NCI-H2029 treated with DMSO at 0.1 percent for 48 hours (cell line): Measurements from ENCODE around the gene GRIK1.
A peak's percentile ranks its signal among the peaks of the same experiment; 100 is the strongest.

Experiments used
- DNase-seq: peaks from one replicate; lab custom pipeline; 2025; lab: John Stamatoyannopoulos, UW

GRIK1 gene

DNA sequence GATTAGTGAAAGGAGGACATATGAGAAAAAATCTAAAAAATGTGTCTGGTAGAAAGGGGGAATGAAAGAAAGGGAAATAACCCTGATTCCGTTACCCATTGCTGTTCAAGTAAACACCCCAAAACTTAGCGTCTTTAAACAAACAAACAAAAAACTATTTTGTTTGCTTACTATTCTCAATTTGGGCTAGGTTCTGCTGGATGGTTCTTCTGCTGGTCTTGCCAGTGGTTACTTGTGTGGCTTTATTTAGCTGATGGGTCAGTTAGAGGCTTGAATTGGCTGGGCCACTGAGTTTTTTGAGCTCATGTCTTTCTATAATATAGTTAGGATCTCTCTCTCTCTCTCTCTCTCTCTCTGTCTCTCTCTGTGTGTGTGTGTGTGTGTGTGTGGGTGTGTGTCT lies 112.1 kb downstream of the GRIK1 start:
- no peak for DNase-seq

DNA sequence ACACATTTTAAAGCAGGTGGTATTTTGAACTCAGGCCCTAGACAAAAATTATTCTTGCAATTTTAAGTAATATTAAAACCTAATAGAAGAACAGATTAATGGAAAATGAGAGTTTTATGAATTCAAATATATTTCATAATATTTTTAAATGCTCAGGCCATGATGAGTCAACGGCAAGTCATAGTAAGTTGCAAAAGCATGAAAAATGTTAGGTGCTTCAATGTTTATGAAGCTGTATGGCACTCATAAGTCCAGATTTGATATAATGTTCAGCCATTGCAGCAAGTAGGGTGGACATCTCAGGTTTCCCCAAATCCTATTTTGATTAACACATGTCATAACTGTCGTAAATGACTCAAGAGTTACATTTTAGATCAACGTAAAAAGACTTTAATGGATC lies 112.6 kb downstream of the GRIK1 start:
- no peak for DNase-seq

DNA sequence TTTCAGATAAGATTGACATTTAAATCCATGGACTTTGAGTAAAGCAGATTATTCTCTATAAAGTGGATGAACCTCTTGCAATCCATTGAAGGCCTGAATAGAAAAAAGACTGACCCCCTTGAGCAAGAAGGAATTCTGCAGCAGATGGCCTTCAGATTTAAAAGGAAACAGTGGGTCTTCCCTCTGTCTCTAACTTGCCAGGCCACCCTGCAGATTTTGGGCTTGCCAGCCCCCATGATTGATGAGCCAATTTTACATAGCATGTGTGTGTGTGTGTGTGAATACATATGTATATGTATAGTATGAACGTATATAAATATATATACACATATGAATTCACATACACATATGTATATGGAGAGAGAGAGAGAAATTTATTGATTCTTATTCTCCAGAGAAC lies 113.4 kb downstream of the GRIK1 start:
- no peak for DNase-seq

DNA sequence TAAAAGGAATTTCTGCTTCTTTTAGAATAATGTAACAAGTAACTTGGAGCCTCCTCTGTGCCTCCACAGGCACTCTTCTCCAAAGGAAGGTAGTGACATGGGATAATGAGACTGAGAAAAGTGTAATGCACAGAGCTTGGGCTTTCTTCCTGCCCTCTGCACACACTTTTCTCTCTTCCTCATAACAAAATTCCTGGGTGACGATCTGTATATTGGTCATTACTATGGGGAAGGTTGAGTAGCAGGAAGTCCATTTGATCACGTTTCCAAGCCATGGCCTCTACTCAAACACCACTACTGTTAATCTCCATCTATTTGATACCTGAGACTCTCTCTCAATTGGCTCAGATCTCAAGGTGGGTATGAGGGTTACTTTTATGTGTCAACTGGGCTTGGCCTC lies 113.9 kb downstream of the GRIK1 start:
- DNase-seq, result no peak

DNA sequence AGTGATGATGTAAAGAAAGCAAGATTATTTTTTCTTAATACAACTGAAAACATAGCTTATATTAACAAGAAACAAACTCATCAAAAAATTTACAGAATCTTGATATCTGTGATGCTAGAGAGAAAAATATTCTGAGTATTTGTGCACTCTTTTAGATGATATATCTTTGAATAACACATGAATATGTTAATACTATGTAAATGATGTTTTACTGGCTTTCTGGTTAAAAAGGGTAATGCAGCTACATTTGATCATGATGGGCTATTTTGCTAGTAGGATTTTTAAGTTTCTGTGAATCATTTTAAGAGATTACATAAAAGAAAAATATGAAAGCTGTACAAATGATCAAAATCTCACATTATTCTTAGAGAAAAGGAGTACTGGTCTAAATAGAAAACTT lies 114.5 kb downstream of the GRIK1 start:
- no peak for DNase-seq

DNA sequence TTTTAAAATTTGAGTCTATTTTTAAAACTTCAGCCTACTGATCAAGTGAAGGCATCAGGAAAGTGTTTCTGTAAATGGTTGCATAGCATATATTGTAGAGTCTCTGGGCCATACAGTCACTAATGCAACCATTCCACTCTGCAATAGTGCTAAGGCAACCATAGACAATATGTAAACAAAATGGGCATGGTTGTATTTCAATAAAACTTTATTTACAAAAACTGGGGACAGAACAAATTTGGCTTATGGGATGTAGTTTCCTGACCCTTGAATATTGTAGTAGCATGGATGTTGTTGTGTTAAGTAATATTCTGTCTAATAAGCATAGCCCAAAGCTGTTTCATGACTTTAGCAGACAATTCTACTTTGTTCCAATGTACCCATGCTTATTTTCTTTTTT lies 117.7 kb downstream of the GRIK1 start:
- no peak for DNase-seq

DNA sequence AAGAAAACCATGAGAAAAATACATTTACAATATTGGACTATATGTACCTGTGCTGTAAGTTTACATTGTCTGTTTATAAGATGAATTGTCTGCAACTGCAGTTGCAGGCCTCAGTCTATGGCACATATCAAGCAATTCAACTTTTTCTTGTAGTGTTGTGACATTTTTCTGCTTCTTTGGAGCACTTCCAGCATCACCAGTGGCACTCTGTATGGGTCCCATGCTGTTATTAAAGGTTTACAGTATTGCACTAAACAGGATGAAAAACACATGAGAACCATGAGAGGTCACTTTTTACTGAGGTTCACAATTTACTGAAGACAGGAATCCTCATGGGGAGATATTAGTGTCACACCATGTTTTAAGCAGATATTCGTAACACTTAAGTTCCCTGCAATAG lies 118.6 kb downstream of the GRIK1 start:
- no peak for DNase-seq

DNA sequence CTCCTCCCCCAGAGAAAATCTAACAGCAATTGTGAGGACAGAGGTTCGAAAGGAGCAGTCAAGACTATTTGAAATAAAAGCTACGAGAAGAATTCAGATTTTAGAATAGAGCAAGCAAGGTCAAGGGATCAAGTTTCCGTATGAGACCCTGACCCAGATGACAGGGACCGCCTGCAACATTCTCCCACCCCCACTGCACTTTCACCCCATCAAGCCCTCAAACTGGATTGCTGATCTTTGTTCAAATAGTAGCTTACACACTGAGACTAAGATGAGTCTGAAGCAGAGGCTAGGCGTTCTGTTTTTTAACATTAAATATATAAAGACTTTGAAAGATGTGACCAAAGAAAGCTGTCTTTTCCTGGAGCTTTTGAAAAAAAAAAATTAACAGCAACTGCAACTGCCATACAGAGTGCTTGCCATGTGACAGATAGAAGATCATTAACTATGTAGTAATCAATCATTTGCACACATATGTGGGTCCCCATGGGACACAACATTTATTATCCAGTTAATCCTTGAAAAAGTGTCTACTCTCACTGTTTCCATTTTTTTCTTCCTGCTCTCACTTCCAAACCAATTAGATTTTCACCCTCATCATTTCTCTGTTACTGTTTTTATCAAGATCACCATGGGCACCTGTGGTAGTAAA lies 120.0 kb downstream of the GRIK1 start:
- DNase-seq, result no peak

DNA sequence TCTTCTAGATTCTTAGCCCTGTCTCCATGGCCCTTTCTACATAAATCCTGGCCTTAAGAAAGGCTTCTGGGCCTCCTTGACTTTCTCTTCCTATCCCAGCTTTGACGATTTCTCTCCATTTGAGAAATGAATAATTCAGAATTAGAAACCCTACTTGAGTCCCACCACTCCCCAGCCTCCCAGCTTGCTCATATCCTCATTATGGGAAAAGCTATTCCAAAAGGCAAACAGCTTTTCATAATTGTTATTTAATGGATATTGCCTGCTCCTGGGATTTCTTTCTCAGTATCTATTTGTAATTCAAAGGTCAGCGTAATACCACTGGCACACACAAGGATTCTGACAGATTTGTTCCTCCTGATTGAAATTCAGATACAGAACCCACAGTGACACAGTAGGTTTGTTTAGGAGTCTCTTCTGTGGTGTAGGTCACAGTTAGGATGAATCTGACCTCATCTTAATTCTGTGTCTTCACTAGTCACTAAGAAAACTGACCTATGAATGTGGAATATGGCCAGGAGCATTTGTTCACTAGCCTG lies 121.3 kb downstream of the GRIK1 start:
- DNase-seq, result no peak

DNA sequence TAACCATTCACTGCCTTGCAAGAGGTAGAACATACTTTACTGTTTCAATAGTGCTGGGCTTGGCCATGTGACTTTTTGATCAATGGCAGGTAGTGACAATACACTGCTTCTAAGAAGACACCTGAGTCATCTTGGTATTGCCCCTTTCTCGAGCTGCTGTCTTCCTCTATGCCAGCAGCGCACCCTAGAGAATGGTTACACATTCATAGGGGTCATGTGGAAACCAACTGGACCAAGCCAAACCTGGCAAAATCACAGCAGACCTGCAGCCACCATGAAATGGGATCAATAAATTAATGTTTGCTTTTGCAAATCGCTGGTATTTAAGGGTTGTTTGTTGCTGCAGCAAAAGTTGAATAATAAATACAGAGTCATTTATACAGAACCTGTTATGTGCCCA lies 122.3 kb downstream of the GRIK1 start:
- DNase-seq, result no peak

DNA sequence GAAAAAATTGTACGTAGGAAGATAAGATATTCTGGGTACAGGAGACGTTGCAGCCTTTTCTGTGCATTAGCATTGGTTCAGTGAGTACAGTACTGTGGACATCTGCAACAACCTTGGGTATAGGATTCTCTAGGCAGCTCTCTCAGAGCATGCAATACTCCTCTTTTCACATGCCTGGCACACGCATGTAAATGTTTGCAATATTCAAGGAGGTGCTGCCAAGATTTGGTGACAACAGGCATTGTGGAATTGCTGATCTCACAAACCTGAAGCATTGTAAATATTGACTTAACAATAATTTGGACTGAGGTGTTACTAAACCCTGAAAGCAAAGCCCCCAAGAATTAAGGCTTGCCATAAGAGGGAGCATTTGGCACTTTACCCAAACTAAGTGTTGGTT lies 126.8 kb downstream of the GRIK1 start:
- peak; percentile 76 for DNase-seq

DNA sequence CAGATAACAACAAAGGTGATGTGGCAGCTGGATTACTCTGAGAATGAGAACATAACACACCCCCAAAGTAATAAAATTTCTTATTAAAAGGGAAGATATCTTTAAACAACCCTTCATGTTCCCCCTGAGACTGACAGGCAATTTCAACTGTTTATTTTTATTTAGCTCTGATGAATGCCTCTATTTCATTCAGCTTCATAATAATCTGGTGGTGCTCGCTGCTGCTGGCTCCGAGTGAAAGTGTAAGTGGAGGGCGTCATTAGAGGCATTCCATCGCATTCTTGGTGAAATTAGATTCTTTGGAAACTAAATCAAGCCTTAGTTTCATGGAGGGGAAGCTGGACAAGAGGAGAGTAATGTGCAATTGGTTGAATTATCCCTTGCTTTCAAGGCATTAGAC lies 128.9 kb downstream of the GRIK1 start:
- no peak for DNase-seq

DNA sequence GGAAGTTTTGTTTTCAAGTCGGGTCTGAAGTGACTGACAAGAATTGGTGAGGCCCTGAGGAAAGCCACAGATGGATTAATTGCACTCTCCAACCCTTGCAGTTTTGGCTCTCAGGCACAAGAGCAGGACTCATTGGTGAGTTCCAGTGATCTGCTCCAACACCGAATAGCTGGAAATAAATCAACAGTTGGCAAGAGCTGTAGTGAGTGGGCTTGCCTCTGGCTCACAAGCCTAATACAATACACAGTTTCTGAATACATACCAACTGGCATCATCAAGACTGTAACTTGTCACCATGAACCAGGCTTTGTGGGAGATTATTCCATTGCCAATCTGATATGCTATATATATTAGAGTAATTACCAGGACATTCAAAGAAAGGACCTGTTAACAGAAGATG lies 131.6 kb downstream of the GRIK1 start:
- DNase-seq, result no peak

DNA sequence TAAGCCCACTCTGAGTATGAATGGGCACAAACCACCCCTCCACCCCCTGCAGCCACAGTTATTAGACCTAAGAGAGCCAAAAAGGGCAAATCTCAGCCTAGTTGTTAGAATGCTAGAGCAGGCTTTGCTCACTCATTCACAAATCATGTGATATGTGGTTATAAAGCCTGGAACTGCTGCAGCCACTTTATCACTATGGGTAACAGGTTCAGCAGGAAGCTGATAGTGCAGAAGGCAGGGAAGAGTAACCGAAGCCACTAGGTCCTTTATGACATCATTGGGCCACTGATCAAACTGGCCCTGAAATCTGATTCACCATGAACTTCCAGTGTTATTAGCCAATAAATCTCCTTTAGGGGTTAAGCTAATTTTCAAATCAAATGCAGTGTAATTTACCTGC lies 134.7 kb downstream of the GRIK1 start:
- peak; percentile 17 for DNase-seq

DNA sequence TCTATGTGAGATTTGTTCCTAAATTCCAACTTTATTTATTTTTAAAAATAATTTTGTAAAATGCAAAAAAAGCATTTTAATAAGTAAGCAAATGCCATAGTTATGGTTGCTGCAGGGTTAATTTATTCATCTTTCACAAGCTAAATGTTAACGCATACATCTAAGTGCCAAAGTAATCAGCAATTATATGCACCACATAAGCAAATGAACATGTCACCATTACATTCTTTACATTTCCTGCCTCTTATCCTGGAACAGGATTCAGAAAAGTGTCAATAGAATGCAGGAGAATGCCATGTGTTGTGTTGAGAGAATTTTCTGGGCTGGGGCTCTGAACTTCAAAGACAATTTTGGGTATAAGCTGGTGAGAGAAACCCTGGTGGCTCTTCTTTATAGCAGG lies 136.6 kb downstream of the GRIK1 start:
- DNase-seq, result no peak

DNA sequence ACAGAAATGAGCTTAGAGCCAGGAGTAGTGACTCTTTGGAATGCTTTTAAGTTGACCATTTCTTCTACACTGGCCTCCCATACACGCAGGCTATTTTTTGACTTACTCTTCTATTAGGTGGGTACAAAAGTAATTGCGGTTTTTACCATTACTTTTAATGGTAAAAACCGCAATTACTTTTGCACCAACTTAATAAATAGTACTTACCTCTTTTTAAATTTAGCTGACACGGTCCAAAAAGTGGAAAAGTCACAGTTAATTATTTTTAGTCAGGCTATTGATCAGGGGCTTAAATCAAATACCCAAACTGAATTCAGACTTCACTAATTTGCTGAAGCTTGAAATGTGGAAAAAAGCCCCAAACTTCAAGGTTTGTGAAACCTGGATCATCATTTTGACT lies 138.7 kb downstream of the GRIK1 start:
- DNase-seq, result no peak

DNA sequence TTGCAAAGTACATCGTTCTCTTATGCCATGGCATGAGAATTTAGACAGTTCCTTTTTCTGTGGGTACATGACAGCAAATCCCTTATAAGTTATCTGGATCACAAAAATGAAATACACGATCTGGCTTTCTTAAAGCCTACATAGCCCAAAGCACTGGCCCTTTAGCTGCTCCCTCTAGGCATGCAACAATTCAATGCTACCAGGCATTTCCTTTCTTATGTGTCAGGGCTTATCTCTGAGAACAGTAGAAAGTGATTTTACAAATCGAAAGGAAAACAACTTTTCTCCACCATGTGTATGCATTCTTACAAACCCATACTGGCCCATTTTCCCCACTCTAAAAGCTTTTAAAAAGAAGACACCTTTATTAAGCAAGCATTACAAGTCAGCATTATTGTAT lies 139.7 kb downstream of the GRIK1 start:
- DNase-seq, result no peak

DNA sequence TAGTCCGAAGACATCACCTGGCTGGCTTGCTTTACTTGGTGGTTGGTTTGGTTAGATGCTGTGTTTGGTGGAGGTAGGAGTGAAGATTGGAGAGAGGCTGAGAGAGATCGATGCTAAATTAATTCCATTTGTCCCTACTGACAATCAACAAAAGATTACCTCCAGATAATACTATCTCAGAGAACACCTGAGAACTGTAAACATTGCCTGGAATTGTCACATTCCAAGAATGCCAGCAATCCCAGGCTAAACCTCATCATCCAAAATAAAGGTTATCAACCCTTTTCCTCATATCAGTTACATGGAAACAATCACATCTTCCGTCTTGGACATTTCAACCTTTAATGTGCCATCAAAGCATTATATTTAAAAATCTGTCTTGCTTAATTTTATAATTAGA lies 141.0 kb downstream of the GRIK1 start:
- DNase-seq, result no peak

DNA sequence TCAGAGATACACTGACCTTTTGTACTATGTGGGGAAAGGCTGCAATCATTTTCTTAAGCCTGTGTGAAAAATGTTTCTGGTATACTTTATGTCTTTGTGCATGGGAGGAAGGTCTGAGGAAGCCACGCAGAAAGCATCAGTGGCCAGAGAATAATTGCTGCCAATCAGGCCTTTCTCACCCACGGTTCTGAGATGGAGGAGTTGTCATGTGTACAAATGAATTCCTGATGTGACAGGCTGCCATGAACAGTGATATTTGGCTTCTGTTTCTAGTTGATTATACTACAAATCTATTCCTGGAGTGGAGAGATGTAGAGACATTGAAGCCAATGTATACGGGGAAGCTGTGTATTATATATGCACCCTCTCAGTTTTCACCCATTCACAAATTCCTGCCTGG lies 142.6 kb downstream of the GRIK1 start:
- DNase-seq, result no peak

DNA sequence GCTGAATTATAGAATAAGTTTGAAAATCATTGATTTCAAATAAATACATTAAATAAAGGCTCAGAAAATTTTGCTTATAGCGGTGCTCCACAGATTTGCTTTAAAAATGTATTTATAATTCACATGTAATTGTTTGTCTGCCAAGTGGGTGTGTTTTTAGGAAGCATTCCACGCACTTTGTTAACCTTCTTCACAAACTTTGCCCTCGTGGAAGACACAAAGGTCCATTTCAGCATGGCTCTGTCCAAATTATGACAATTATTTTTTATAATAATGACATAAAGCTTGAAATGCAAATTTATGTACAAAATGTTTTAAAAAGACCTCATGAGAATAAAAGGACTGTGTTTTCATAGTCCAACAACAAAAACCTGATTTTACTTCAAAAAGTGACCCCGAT lies 146.1 kb downstream of the GRIK1 start:
- DNase-seq, result no peak

DNA sequence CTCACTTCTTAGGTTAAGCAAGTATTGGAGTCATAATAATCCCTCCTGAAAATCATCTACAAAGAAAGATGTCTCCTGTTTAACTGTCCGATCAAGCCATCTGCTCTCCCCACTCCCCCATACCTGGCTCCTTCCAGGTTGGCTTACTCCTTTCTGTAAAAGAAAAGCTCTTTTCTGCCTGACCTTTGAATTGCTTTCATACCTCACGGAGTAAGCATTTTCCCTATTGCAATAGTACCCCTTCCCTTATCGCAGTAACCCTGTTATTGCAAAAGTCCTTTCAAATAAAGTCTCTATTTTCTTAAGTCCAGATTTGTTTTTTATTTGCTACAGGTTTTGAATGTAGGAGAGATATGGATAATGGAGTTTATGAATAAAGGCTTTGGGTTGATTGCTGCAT lies 150.4 kb downstream of the GRIK1 start:
- no peak for DNase-seq

DNA sequence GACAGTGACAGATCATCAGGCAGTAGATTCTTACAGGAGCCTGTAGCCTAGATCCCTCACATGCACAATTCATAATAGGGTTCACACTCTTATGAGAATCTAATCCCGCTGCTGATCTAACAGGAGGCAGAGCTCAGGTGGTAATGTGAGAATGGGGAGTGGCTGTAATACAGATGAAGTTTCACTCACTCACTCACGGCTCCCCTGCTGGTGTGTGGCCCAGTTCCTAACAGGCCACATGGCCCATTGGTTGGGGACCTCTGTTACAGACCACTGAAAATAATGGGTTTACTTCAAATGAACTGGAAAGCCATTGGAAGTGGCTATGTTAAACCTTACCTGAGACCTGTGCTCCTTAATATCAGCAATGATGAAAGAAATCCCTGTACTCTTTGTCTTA lies 151.0 kb downstream of the GRIK1 start:
- DNase-seq, result no peak

DNA sequence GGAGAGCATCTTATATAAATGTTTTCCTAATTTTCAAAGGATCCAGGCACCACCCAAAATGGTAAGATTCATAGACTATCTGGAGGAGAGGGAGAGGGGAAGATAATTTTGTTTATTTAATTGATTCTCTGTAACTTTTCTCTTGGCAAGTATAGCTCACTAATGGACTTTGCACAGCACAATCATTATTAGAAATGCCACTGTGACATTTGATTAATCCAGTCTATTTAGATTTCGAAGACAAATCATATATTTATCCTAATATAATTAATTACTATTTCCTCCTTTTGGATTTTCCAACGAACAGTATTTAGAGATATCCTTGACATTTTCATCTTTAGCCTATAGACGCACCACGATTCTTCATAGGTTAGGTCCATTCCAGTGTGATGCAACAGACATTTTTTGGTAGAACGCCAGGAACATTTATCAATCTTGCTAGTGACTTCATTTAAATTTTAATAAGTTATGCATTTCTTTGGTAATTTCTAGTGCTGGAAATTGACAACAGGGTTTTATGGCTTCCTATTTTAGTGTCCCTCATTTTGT lies 152.4 kb downstream of the GRIK1 start:
- DNase-seq, result no peak
